B cell (primary cell): ENCODE results near the gene PALM2AKAP2. TPM values are rescaled to one million over a fixed set of nuclear protein-coding genes. Genes with fewer than 3 reads are reported as not detected.

Experiments used
- ATAC-seq: fragments of 200-7000 bp; cut with Tn5 transposase; one replicate; pipeline ENCODE4 v1.10.0; 2021; ENCODE audit warnings: low read depth, mild to moderate bottlenecking, moderate number of reproducible peaks, moderate library complexity
- CTCF ChIA-PET: fragments of 350-600 bp; sonication (Branson Sonifier 250); formaldehyde crosslinking; loops from one replicate; lab custom pipeline; 2021; ENCODE audit warnings: antibody characterized with exemption, inconsistent platforms; lab: Charles Lee
- POLR2A ChIA-PET: fragments of 350-600 bp; sonication (Branson Sonifier 250); formaldehyde crosslinking; loops from one replicate; lab custom pipeline; 2021; ENCODE audit warnings: antibody characterized with exemption; lab: Charles Lee
- DNase-seq: peaks from one replicate; pipeline ENCODE4 v3.0.0; 2013
- H2AFZ ChIP-seq: 2 replicates; pipeline ENCODE4 v1.6.1; 2012; ENCODE audit warnings: mild to moderate bottlenecking, low read depth, low read length; ENCODE audit not compliant: insufficient read depth, poor library complexity, severe bottlenecking
- H3K27ac ChIP-seq, 2 donors: 1 replicate in 1 of 2; 2 replicates in 1 of 2; pipeline ENCODE4 v1.5.1; 2012 to 2013; ENCODE audit warnings: low read length in 2 of 2, mild to moderate bottlenecking in 2 of 2, moderate library complexity in 1 of 2
- H3K27me3 ChIP-seq, 4 experiments: fragments of 200-600 bp in 1 of 4; sonication (generic) in 1 of 4; replicated peaks in 1 of 4; 1 replicate in 2 of 4; 2 replicates in 2 of 4; pipeline versions ENCODE4 v1.6.1 to v1.7.0; 2013 to 2016; ENCODE audit warnings: low read length in 3 of 4, mild to moderate bottlenecking in 2 of 4, mixed read lengths in 1 of 4, moderate library complexity in 1 of 4; ENCODE audit not compliant: insufficient read depth in 4 of 4, control insufficient read depth in 3 of 4; ENCODE audit errors: control extremely low read depth in 1 of 4
- H3K36me3 ChIP-seq, 2 experiments: replicated peaks in 1 of 2; 1 replicate in 1 of 2; 2 replicates in 1 of 2; pipeline versions ENCODE4 v1.6.1 to v1.7.1; 2013; ENCODE audit warnings: low read length in 1 of 2; ENCODE audit not compliant: insufficient read depth in 2 of 2, control insufficient read depth in 1 of 2; ENCODE audit errors: control extremely low read depth in 1 of 2, extremely low read depth in 1 of 2
- H3K4me1 ChIP-seq, 2 donors: fragments of 200-600 bp in 1 of 2; sonication (generic) in 1 of 2; 1 replicate in 1 of 2; 2 replicates in 1 of 2; pipeline versions ENCODE4 v1.5.1 to v1.6.1; 2013 to 2017; ENCODE audit warnings: low read length in 2 of 2; ENCODE audit not compliant: control insufficient read depth in 2 of 2, insufficient read depth in 2 of 2
- H3K4me2 ChIP-seq: replicated peaks from 2 replicates; pipeline ENCODE3; 2012; ENCODE audit warnings: mild to moderate bottlenecking, low read depth, low read length; ENCODE audit not compliant: poor library complexity, severe bottlenecking
- H3K4me3 ChIP-seq, 5 experiments: fragments of 200-600 bp in 1 of 5; sonication (generic) in 1 of 5; 1 replicate in 3 of 5; 2 replicates in 2 of 5; pipeline versions ENCODE4 v1.5.1 to v1.7.0; 2011 to 2016; ENCODE audit warnings: low read length in 4 of 5, mild to moderate bottlenecking in 4 of 5, low read depth in 2 of 5, control low read depth in 1 of 5, moderate library complexity in 1 of 5; ENCODE audit not compliant: insufficient read depth in 1 of 5; ENCODE audit errors: control extremely low read depth in 1 of 5, extremely low read depth in 1 of 5
- H3K79me2 ChIP-seq: fragments of 200-600 bp; sonication (generic); one replicate; pipeline ENCODE4 v1.6.0; 2016; ENCODE audit warnings: low read length; ENCODE audit not compliant: control insufficient read depth, insufficient read depth
- H3K9ac ChIP-seq: fragments of 200-600 bp; sonication (generic); 2 replicates; pipeline ENCODE4 v1.6.1; 2017; ENCODE audit warnings: mild to moderate bottlenecking, low read length, moderate library complexity
- H3K9me3 ChIP-seq, 3 donors: one replicate each; pipeline versions ENCODE4 v1.6.1 to v1.7.1; 2013; ENCODE audit warnings: low read length in 2 of 3; ENCODE audit not compliant: control insufficient read depth in 2 of 3, insufficient read depth in 1 of 3; ENCODE audit errors: control extremely low read depth in 1 of 3
- H4K20me1 ChIP-seq: 2 replicates; pipeline ENCODE4 v1.6.0; 2012; ENCODE audit warnings: mild to moderate bottlenecking, low read length; ENCODE audit not compliant: insufficient read depth, control insufficient read depth, poor library complexity, severe bottlenecking
- H3K27ac Mint-ChIP-seq: one replicate; pipeline ENCODE4 v1.8.0; 2021; ENCODE audit warnings: mixed read lengths
- H3K27me3 Mint-ChIP-seq: one replicate; pipeline ENCODE4 v1.8.0; 2021; ENCODE audit warnings: mixed read lengths
- H3K4me1 Mint-ChIP-seq: one replicate; pipeline ENCODE4 v1.8.0; 2021; ENCODE audit warnings: mixed read lengths
- H3K4me3 Mint-ChIP-seq: one replicate; pipeline ENCODE4 v1.8.0; 2021; ENCODE audit warnings: mixed read lengths
- H3K9me3 Mint-ChIP-seq: one replicate; pipeline ENCODE4 v1.8.0; 2022; ENCODE audit warnings: mixed read lengths; ENCODE audit not compliant: insufficient read depth
- EZH2 ChIP-seq: IDR thresholded peaks from 2 replicates; pipeline ENCODE4 v1.6.1; 2012; ENCODE audit warnings: borderline replicate concordance, low read depth, mild to moderate bottlenecking, moderate library complexity, low read length; ENCODE audit not compliant: insufficient read depth, poor library complexity, severe bottlenecking
- WGBS: methylation state at CpG from one replicate; pipeline ENCODE4 v1.1.5; 2013; ENCODE audit warnings: missing lambda C conversion rate; ENCODE audit not compliant: insufficient coverage; 5-methylcytosine and 5-hydroxymethylcytosine counted together
- intact Hi-C: fragments of 100-400 bp; cut with micrococcal nuclease; formaldehyde crosslinking; loops from one replicate; pipeline ENCODE4 v1.10.0; 2022
- polyA plus RNA-seq: library from polyadenylated mRNA; depleted of rRNA; stranded (reverse); fragments of >200 nt; gene quantifications from 2 replicates; pipeline ENCODE4 v1.2.3, GENCODE V29; 2012
- total RNA-seq, 2 donors: library from RNA; stranded (reverse); fragments of 120-200 nt in 1 of 2; gene quantifications; 1 replicate in 1 of 2; 2 replicates in 1 of 2; pipeline versions ENCODE4 v1.2.3 to v1.2.4, GENCODE V29; 2013 to 2022
- TF ChIP-seq, protein P1 (sequence below): fragments of 200-600 bp; IDR thresholded peaks from one replicate; pipeline ENCODE4 v1.8.0; 2022; ENCODE audit warnings: antibody characterized with exemption, mild to moderate bottlenecking

The PALM2AKAP2 gene
- total and polyA plus RNA-seq, 2 donors (not counting 1 experiment from before 2014, with no cell fraction given) = not detected

DNA sequence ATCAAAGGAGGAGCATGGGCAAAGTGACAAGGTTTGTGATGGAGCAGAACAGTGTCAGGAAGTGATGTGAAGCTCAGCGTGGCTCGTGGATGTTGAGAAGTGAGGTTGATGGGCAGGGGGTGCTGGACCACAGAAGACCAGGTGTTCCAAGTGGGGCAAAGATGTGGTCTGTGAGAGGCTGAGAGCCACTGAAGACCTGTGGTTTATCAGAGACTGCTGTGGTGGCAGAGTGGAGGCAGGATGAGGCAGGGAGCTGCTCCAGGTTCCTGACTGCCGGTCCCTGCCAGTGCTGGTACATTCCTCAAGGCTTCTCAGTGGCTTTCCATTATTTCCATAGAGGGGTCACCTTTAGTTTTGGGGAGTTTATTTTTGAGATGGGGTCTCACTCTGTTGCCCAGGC is 19.1 kb downstream of the PALM2AKAP2 start:
- Histone ChIP-seq H3K27me3 (peaks cover 0 to 19% (median under 1%) of the 10 kb centered on the region in 4 experiments), H2AFZ (no peak overlapping the region), H3K4me3 (no peak overlapping the region), H3K9ac (no peak overlapping the region), H3K4me2 (no peak overlapping the region), H3K4me1 (no peaks in the 10 kb centered on the region), H3K9me3 (peaks cover 0 to 2% (median 0%) of the 10 kb centered on the region in 3 donors), H3K27ac (no peak overlapping the region), H4K20me1 (no peaks in the 10 kb centered on the region), H3K79me2 (no peaks in the 10 kb centered on the region), H3K36me3 (no peaks in the 10 kb centered on the region)
- ChIA-PET POLR2A (no interaction called here), CTCF (no interaction called here)
- TF ChIP-seq, protein P1, sequence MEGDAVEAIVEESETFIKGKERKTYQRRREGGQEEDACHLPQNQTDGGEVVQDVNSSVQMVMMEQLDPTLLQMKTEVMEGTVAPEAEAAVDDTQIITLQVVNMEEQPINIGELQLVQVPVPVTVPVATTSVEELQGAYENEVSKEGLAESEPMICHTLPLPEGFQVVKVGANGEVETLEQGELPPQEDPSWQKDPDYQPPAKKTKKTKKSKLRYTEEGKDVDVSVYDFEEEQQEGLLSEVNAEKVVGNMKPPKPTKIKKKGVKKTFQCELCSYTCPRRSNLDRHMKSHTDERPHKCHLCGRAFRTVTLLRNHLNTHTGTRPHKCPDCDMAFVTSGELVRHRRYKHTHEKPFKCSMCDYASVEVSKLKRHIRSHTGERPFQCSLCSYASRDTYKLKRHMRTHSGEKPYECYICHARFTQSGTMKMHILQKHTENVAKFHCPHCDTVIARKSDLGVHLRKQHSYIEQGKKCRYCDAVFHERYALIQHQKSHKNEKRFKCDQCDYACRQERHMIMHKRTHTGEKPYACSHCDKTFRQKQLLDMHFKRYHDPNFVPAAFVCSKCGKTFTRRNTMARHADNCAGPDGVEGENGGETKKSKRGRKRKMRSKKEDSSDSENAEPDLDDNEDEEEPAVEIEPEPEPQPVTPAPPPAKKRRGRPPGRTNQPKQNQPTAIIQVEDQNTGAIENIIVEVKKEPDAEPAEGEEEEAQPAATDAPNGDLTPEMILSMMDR = no peak
- no peak for TF ChIP-seq EZH2
- Mint-ChIP-seq H3K4me1 (no peaks in the 10 kb centered on the region), H3K27ac (no peak overlapping the region), H3K4me3 (no peak overlapping the region), H3K9me3 (no peaks in the 10 kb centered on the region), H3K27me3 (peaks cover 16% of the 10 kb centered on the region)
- intact Hi-C loops = no loop called here
- ATAC-seq (no peak), DNase-seq (no peak)
- 82% methylated on average over 3 of the region's 3 CpGs for WGBS

DNA sequence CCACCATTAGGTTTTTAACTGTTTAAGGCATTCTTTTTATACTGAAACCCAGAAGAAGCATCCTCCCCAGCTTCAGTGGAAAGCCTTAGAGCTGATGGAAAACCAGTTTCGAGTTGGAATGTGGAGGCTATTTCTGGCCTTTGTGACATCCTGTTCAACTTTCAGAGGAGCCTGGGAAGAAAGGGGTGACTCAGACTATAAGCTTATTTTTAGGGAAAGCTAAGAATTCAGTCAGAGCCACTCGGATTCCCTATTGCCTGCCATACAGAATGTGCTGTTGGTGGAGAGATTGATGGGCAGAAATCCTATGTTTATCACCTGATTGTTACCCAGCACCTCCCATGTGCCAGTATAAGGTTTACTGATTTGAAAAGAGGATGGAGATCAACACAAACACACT is 19.8 kb downstream of the PALM2AKAP2 start:
- Histone ChIP-seq H3K79me2 (no peaks in the 10 kb centered on the region), H3K4me3 (no peak overlapping the region), H3K9me3 (peaks cover 0 to 2% (median 0%) of the 10 kb centered on the region in 3 donors), H3K27me3 (peaks cover 0 to 15% (median 1%) of the 10 kb centered on the region in 4 experiments), H3K36me3 (no peaks in the 10 kb centered on the region), H3K27ac (no peak overlapping the region), H2AFZ (no peak overlapping the region), H4K20me1 (no peaks in the 10 kb centered on the region), H3K4me2 (no peak overlapping the region), H3K4me1 (no peaks in the 10 kb centered on the region), H3K9ac (no peak overlapping the region)
- H3K4me1 Mint-ChIP-seq = no peaks in the 10 kb centered on the region
- no peaks in the 10 kb centered on the region for H3K9me3 Mint-ChIP-seq
- 33% methylated on average over 1 of the region's 2 CpGs for WGBS
- no peak for DNase-seq
- TF ChIP-seq, protein P1 = no peak
- TF ChIP-seq EZH2 = no peak
- ATAC-seq = no peak
- H3K4me3 Mint-ChIP-seq = no peak overlapping the region
- POLR2A ChIA-PET = no interaction called here
- H3K27me3 Mint-ChIP-seq = peaks cover 16% of the 10 kb centered on the region
- CTCF ChIA-PET = interaction anchor here (1.2 kb wide), 1 partner anchor 16 kb away, joined by 3 read pairs; no protein-coding TSS in a partner anchor
- intact Hi-C loops = no loop called here
- H3K27ac Mint-ChIP-seq = no peak overlapping the region
